Measurements from ENCODE around the gene HTR3B. TPM values are rescaled to one million over a fixed set of nuclear protein-coding genes. Genes with fewer than 3 reads are reported as not detected.

The HTR3B gene
- total and polyA plus RNA-seq, 2 of the 4 experiments (the other 2 are of a cell fraction) = not detected

GRCh38 chr11:113923572-113923971, 19.0 kb downstream of the HTR3B start:
- Histone ChIP-seq H3K79me1 (ENCODE audit: low read depth in 1 of 2, low read length in 2 of 2) (no peaks in the 10 kb centered on the region), H2BK5ac (ENCODE audit: low read depth, low read length, poor library complexity, severe bottlenecking) (no peak overlapping the region), H3K56ac (ENCODE audit: extremely low read depth, insufficient read depth, low read length) (no peak overlapping the region), H3K4ac (ENCODE audit: low read depth, low read length) (no peak overlapping the region), H3K36me3 (ENCODE audit: control insufficient read depth, insufficient read depth, low read length) (no peaks in the 10 kb centered on the region), H3K4me3 (ENCODE audit: insufficient read depth, low read depth, low read length) (no peak overlapping the region), H3K18ac (ENCODE audit: low read depth, low read length) (no peak overlapping the region), H2BK15ac (ENCODE audit: low read depth, low read length) (no peak overlapping the region), H2BK120ac (ENCODE audit: low read depth, low read length) (no peak overlapping the region), H2AFZ (replicated peaks; ENCODE audit: low read length, poor library complexity) (no peak overlapping the region), H3K9me1 (ENCODE audit: insufficient read depth, low read length) (no peaks in the 10 kb centered on the region), H3K27ac (ENCODE audit: insufficient read depth, low read length) (no peak overlapping the region), H4K8ac (ENCODE audit: low read depth in 2 of 2, low read length in 2 of 2) (no peak overlapping the region), H3K14ac (replicated peaks; ENCODE audit: low read depth, low read length) (no peak overlapping the region), H3K9me3 (ENCODE audit: control insufficient read depth, insufficient read depth, low read length) (no peaks in the 10 kb centered on the region), H3K23ac (ENCODE audit: low read depth, low read length) (no peak overlapping the region), H3K9ac (ENCODE audit: low read depth, low read length) (no peak overlapping the region), H4K91ac (ENCODE audit: insufficient read depth, low read depth, low read length) (no peak overlapping the region), H4K5ac (ENCODE audit: low read depth, low read length) (no peak overlapping the region), H2AK5ac (ENCODE audit: low read depth, low read length) (no peak overlapping the region), H3K4me1 (ENCODE audit: control insufficient read depth, insufficient read depth, low read length) (no peaks in the 10 kb centered on the region), H2AK9ac (replicated peaks; ENCODE audit: low read depth, low read length, poor library complexity) (no peak overlapping the region), H2BK20ac (ENCODE audit: low read depth, low read length) (no peak overlapping the region), H3K27me3 (ENCODE audit: control insufficient read depth, insufficient read depth, low read length) (no peaks in the 10 kb centered on the region), H3K4me2 (ENCODE audit: low read depth, low read length) (no peak overlapping the region), H4K20me1 (ENCODE audit: insufficient read depth, low read length) (no peaks in the 10 kb centered on the region)
- intact Hi-C loops (cut with micrococcal nuclease) (no loop called here), in situ Hi-C loops (cut with MboI; ENCODE audit: low sequenced_read_pairs) (no loop called here), dilution Hi-C loops (cut with HindIII; ENCODE audit: low sequenced_read_pairs, unreplicated experiment) (no loop called here)
- WGBS, 2 experiments (ENCODE audit: extremely low coverage in 2 of 2, insufficient read length in 1 of 2) = no CpG with 5 or more reads among the region's 2 CpGs
- ChIA-PET POLR2A (ENCODE audit: unreplicated experiment) (no interaction called here), CTCF (no interaction called here)
- ATAC-seq (ENCODE audit: low read depth) = no peak
- TF ChIP-seq CTCF (conservative IDR thresholded peaks at IDR 0.05; ENCODE audit: low read depth, low read length) (no peak), USF2 (IDR thresholded peaks at IDR 0.05; ENCODE audit: low read depth, low read length) (no peak), RCOR1 (IDR thresholded peaks at IDR 0.05; ENCODE audit: insufficient replicate concordance, low read length) (no peak), MXI1 (IDR thresholded peaks at IDR 0.05; ENCODE audit: borderline replicate concordance, low read depth, low read length) (no peak), RAD21 (IDR thresholded peaks at IDR 0.05; ENCODE audit: low read length) (no peak), NFE2L2 (IDR thresholded peaks at IDR 0.05; ENCODE audit: low read depth, low read length) (no peak)
- no peak for DNase-seq
- BruUV-seq (replicated peaks) = no TSS peak
